Nephron (organoid): ENCODE results near the gene EMX1.
"Not testable (repeated sequence)": the region's sequence is repeated elsewhere in the genome, so short reads cannot be mapped to it uniquely, and the experiment has no call there.

ENCODE experiments used
- H3K27ac Mint-ChIP-seq, 3 experiments: 2 replicates each; pipeline ENCODE4 v1.8.0; 2020; ENCODE audit warnings: mixed read lengths in 3 of 3, mild to moderate bottlenecking in 2 of 3, moderate library complexity in 1 of 3
- H3K27me3 Mint-ChIP-seq: 2 replicates; pipeline ENCODE4 v1.8.0; 2021; ENCODE audit warnings: low read depth, mild to moderate bottlenecking, moderate library complexity, mixed read lengths
- H3K36me3 Mint-ChIP-seq: 2 replicates; pipeline ENCODE4 v1.8.0; 2020; ENCODE audit warnings: low read depth, mixed read lengths
- H3K4me1 Mint-ChIP-seq: 2 replicates; pipeline ENCODE4 v1.8.0; 2020; ENCODE audit warnings: mixed read lengths
- H3K4me3 Mint-ChIP-seq, 3 experiments: 2 replicates each; pipeline ENCODE4 v1.8.0; 2020; ENCODE audit warnings: mild to moderate bottlenecking in 3 of 3, mixed read lengths in 3 of 3, moderate library complexity in 2 of 3
- H3K9me3 Mint-ChIP-seq: 2 replicates; pipeline ENCODE4 v1.8.0; 2020; ENCODE audit warnings: mixed read lengths
- TF ChIP-seq, protein P1 (sequence below), 3 experiments: fragments of 200-600 bp; sonication (generic); IDR thresholded peaks; one replicate each; pipeline ENCODE4 v1.5.0; 2021; ENCODE audit warnings: antibody characterized with exemption in 3 of 3; ENCODE audit not compliant: unreplicated experiment in 3 of 3

The EMX1 gene

DNA sequence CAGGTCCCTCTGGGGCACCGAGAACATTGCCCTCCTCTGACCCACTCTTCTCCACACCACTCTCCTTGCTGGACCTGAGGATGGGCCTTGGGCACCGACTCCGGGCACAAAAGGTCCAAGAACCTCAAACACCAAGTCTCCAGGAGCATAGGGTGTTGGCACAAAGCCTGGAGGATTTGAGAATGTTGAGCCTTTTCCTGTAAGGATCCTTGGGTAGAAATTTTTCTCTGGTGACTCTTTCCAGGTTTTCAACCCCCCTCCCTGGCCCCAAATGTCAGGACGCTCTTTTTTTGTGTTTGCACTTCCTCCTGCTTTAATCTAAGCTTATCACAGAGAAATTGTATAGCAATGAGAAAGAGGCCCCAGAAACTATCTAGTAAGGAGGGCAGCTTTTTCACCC is 20.9 kb upstream of the EMX1 start:
- no peak overlapping the region for H3K4me3 Mint-ChIP-seq
- TF ChIP-seq, protein P1, sequence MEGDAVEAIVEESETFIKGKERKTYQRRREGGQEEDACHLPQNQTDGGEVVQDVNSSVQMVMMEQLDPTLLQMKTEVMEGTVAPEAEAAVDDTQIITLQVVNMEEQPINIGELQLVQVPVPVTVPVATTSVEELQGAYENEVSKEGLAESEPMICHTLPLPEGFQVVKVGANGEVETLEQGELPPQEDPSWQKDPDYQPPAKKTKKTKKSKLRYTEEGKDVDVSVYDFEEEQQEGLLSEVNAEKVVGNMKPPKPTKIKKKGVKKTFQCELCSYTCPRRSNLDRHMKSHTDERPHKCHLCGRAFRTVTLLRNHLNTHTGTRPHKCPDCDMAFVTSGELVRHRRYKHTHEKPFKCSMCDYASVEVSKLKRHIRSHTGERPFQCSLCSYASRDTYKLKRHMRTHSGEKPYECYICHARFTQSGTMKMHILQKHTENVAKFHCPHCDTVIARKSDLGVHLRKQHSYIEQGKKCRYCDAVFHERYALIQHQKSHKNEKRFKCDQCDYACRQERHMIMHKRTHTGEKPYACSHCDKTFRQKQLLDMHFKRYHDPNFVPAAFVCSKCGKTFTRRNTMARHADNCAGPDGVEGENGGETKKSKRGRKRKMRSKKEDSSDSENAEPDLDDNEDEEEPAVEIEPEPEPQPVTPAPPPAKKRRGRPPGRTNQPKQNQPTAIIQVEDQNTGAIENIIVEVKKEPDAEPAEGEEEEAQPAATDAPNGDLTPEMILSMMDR (IDR thresholded peaks at IDR 0.05; ENCODE audit: unreplicated experiment in 3 of 3): no peak
- no peaks in the 10 kb centered on the region for H3K36me3 Mint-ChIP-seq
- H3K9me3 Mint-ChIP-seq: no peaks in the 10 kb centered on the region
- peaks cover 8% of the 10 kb centered on the region for H3K4me1 Mint-ChIP-seq
- peaks cover 97% of the 10 kb centered on the region for H3K27me3 Mint-ChIP-seq
- no peak overlapping the region for H3K27ac Mint-ChIP-seq

DNA sequence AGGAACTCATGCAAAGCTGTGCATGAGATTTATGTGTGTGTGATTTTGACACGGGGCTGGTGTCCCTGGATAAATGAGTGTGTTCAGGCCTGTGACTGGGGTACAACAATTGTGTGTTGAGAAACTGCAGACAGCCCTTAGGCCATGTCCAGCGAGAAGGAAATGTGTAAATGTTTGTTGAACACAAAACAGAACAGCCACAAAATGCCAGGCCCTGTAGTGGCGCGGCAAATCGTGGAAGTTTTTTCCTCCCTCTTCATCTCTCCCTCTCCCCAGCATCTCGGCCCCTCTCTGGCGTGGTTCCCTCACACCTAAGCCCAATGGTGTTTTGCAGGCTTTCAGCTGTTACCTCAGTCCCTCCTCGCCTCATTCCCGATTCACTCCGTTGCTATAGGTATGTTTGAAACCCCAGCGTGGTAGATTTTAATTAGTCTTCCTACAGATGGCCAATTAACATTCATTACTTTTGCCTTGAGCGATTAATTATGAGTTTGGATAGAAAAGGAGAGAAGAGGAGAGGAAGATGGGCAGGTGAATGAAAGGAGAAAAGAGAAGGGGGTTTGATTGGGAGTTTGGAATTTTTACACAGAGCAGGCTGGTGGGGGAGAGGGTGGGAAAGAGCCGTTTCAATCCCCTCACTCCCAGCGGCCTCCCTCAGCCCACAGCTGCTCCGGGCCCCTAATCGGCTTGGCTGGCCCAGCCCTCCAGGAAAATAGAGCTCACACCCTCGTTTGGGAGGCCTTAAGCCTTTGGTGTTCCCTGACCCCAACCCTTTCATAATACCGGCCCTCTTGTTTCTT is 19.3 kb upstream of the EMX1 start:
- Mint-ChIP-seq H3K36me3 (no peaks in the 10 kb centered on the region), H3K9me3 (no peaks in the 10 kb centered on the region), H3K4me1 (peaks cover 8% of the 10 kb centered on the region), H3K27me3 (peaks cover 95% of the 10 kb centered on the region), H3K27ac (no peak overlapping the region), H3K4me3 (no peak overlapping the region)
- TF ChIP-seq, protein P1 (IDR thresholded peaks at IDR 0.05; ENCODE audit: unreplicated experiment in 3 of 3): no peak

DNA sequence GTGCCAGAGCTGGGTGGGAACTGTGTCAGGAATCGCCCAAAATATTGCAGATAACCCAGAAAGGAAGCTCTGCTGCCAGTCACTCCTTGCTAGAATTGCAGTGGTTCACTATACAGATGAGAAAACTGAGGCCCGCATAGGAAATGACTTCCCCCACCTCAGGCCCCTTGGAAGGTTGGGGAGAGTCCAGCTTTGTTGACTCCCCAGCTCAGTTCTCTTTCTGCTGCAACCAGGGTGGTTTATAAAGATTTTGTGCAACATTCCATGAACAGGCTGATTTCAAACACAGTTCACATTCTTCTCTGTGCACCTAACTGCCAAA is 18.8 kb upstream of the EMX1 start:
- peaks cover 96% of the 10 kb centered on the region for H3K27me3 Mint-ChIP-seq
- TF ChIP-seq, protein P1 (IDR thresholded peaks at IDR 0.05; ENCODE audit: unreplicated experiment in 3 of 3): no peak
- no peak overlapping the region for H3K4me3 Mint-ChIP-seq
- H3K4me1 Mint-ChIP-seq: peaks cover 8% of the 10 kb centered on the region
- no peaks in the 10 kb centered on the region for H3K9me3 Mint-ChIP-seq
- no peak overlapping the region for H3K27ac Mint-ChIP-seq
- no peaks in the 10 kb centered on the region for H3K36me3 Mint-ChIP-seq

DNA sequence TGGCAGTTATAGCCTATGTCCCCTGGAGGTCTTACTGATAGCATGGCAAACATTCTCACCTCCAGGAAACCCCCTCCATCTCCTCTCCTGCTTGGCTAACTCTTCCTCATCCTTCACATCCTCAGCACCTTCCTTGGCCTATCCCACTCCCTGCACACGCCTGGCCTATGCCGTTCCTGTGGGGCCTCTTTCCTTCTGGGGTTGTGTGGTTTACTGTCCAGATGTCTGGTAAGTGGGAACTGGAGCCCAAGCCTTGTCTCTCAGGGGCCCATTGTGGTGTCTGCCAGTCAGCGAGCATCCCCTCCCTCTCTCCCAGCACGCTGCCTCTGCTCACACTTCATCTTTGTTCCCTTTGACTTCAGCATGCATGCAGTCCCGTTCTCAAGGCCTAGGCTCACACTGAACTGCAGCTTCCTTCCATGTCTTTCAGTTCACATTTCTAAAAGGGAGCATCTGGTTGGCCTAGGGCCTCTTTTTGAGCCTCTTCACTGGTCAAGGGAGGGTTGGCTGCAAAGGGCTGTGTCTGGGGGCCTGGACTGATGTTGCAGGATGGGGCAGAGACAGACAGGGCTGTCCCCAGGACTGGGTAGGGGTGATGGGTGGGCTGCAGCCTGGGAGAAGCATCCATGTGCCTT is 17.0 kb upstream of the EMX1 start:
- no peak overlapping the region for H3K4me3 Mint-ChIP-seq
- H3K4me1 Mint-ChIP-seq: peaks cover 6% of the 10 kb centered on the region
- no peaks in the 10 kb centered on the region for H3K36me3 Mint-ChIP-seq
- TF ChIP-seq, protein P1 (IDR thresholded peaks at IDR 0.05; ENCODE audit: unreplicated experiment in 3 of 3): no peak
- H3K27ac Mint-ChIP-seq: no peak overlapping the region
- H3K9me3 Mint-ChIP-seq: no peaks in the 10 kb centered on the region
- H3K27me3 Mint-ChIP-seq: peaks cover 96% of the 10 kb centered on the region

DNA sequence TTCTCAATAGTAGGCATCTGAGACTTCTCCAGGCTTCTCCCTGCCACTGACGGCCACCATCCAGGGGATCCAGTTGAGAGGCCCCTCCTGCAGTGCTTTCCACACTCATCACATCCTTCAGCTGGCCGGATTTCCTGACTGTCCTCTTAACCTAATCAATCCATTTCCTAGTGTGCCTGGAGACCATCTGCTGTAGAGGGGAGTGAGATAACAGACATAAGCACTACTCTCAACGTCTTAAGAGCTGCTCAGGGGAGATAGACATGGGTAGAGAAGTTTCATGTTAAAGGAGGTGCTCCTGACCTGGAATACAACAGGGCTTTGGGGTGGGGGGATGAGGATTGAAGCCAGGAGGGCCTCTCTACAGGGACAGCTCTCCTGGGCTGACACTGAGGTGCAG is 15.9 kb upstream of the EMX1 start:
- Mint-ChIP-seq H3K36me3 (no peaks in the 10 kb centered on the region), H3K27me3 (peaks cover 99% of the 10 kb centered on the region), H3K4me1 (no peaks in the 10 kb centered on the region), H3K27ac (no peak overlapping the region), H3K4me3 (no peak overlapping the region), H3K9me3 (peaks cover 4% of the 10 kb centered on the region)
- TF ChIP-seq, protein P1 (IDR thresholded peaks at IDR 0.05; ENCODE audit: unreplicated experiment in 3 of 3): no peak

DNA sequence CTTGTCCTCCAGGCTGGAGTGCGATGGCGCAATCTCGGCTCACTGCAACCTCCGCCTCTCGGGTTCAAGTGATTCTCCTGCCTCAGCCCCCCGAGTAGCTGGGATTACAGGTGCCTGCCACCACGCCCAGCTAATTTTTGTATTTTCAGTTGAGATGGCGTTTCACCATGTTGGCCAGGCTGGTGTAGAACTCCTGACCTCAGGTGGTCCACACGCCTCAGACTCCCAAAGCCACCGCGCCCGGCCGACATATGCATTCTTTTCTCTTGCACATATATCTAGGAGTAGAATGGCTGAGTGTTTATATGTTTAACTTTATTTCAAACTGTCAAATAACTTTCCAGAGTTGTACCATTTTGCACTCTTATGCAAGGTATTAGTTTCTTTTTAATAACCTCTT is 9.9 kb upstream of the EMX1 start:
- not testable (repeated sequence) for H3K27ac Mint-ChIP-seq, H3K4me3 Mint-ChIP-seq, H3K4me1 Mint-ChIP-seq, H3K9me3 Mint-ChIP-seq, H3K36me3 Mint-ChIP-seq
- H3K27me3 Mint-ChIP-seq: peaks cover 99% of the 10 kb centered on the region
